Stimulated activated CD8-positive, alpha-beta memory T cell treated with anti-CD3 and anti-CD28 coated beads, Interleukin-4, amount 100 ng/mL, for 4 hours (primary cell): ENCODE results near the gene CPNE9.

ENCODE experiments used
- DNase-seq, 2 donors: peaks; one replicate each; pipeline ENCODE4 v3.0.0-alpha.2; 2020; ENCODE audit warnings: low read depth in 2 of 2, low spot score in 1 of 2

The CPNE9 gene

DNA sequence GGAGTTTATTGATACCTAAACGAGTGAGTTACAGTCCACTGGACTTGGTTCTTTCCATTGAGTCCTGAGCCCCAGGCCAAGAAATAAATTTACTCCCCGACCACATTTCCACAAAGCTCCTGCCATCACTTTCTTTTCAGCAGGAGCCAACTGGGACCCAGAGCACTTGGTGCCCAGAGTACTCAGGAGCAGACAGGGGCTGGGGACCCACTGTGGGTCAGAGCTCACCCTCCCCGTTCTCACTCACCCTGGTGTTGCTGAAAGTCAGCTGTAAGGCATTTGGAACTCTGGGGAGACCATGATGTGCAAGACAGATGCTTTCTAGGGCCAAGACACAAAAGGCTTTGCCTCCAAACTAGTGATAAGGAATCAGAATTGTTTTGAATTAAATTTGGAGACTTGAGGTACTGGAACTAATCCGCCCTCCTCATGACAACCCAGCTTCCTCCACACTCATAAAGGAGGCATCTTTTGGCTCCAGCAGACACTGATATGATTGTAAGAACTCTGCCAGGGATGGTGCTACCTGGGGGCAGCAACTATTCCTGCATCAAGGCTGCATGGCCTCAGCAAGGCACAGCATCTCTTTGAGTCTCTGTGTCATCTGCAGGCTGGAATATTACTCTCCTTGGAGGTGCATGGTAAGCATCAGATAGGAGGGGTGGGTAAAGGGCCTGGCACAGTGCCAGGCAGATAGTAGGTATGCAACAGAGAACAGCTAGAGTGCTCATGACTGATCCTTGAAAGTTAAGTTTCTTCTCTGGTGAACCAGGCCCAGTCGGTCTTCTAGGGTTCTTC lies 73.5 kb downstream of the CPNE9 start:
- DNase-seq, result no peak

DNA sequence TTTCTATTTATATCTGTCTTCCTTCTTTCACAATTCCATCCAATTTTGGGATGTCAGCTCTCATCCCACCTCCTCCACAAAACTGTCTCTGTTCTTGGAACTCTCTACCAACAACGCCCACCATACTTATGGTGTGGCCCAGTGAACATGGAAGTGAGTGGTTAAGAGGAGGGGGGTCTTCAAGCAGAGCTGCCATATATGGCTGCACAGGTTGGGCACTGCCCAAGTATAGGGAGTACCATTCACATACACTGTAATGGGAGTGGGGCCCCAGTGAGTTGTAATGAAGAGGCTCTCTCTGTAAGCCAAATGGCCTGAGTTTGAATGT lies 74.0 kb downstream of the CPNE9 start:
- DNase-seq, result no peak

DNA sequence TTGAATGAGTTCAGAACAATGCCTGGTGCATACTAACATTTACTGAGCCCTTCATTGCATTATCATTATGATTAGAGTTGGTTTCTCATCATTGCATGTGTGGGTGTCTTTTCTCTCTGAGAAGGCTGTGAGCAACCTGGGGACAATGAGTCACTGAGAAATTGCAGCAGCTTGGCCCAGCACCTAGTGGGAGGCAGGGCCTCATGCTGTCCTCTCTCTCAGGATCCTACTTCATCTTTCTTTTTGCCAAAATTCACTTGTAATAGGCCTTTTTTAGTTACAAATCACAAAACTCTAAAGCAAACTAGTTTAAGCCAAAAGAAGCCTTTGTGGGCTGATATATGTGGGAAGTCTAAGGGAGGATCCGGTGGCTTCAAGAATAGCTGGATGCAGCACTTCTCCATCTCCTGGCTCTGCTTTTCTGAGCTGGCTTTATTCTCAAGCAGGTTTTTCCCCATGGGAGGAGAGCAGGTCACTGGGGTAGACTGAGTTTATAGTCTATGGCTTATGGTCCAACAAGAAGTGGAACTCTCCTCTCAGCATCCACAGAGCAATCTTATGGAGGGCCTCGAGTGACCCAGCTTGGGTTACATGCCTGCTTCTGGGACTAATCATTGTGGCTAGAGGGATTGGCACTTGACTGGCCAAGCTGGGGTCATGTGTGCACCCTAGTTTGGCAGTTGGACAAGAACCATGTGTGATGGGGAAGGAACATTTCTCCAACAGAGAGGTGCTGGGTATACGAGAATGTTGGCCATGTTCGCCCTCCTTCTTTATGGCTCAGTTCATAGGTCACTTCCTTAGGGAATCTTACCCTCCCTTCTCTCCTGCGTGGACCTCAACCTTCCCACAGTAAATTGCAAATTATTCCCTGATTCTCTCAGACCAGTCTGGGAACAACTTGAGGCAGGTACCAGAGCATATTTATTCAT lies 74.8 kb downstream of the CPNE9 start:
- DNase-seq, result peak in 1 of 2 donors; percentile 36

- no peak for DNase-seq
Observed at GRCh38 chr3:9779075-9779593, 75.5 kb downstream of the CPNE9 start.
